ENCODE results near the gene ARNT2.

Gene ARNT2

GRCh38 chr15:80479191-80479590 lies 75.0 kb downstream of the ARNT2 start:
- Histone ChIP-seq H3K27ac (ENCODE audit: insufficient read depth in 1 of 2, low read depth in 1 of 2, low read length in 2 of 2, poor library complexity in 1 of 2, severe bottlenecking in 2 of 2) (no peak overlapping the region), H3K9me3 (ENCODE audit: control extremely low read depth in 1 of 5, control insufficient read depth in 4 of 5, insufficient read depth in 2 of 5, low read depth in 1 of 5, low read length in 4 of 5) (peaks cover 0 to 9% (median 0%) of the 10 kb centered on the region in 5 experiments), H3K27me3 (replicated peaks in 2 of 5; ENCODE audit: control insufficient read depth in 4 of 5, insufficient read depth in 5 of 5, low read length in 4 of 5) (no peaks in the 10 kb centered on the region), H3K36me3 (ENCODE audit: control insufficient read depth in 4 of 4, insufficient read depth in 4 of 4, low read length in 3 of 4) (no peaks in the 10 kb centered on the region), H3K4me1 (ENCODE audit: control extremely low read depth in 1 of 4, control insufficient read depth in 4 of 4, insufficient read depth in 4 of 4, low read length in 3 of 4) (peaks cover 0 to 4% (median 0%) of the 10 kb centered on the region in 4 experiments), H3K4me3 (ENCODE audit: control insufficient read depth in 1 of 7, extremely low read depth in 1 of 7, insufficient read depth in 4 of 7, low read depth in 2 of 7, low read length in 6 of 7) (no peak overlapping the region)
- no peak for DNase-seq
- ChIA-PET CTCF (interaction anchor here (1.0 kb wide), 1 partner anchor 10 kb away, joined by 3 read pairs; no protein-coding TSS in a partner anchor), POLR2A (no interaction called here)
- WGBS (ENCODE audit: insufficient coverage) = no CpG with 5 or more reads among the region's 1 CpG

GRCh38 chr15:80480171-80480811 lies 76.1 kb downstream of the ARNT2 start:
- no peak for DNase-seq
- ChIA-PET POLR2A (no interaction called here), CTCF (interaction anchor here (0.8 to 2.6 kb wide), 3 partner anchors 9 to 37 kb away, joined by 3 to 9 read pairs (median 3); no protein-coding TSS in a partner anchor)
- H3K36me3 ChIP-seq (ENCODE audit: control insufficient read depth in 4 of 4, insufficient read depth in 4 of 4, low read length in 3 of 4) = no peaks in the 10 kb centered on the region
- peaks cover 0 to 9% (median 0%) of the 10 kb centered on the region in 5 experiments for H3K9me3 ChIP-seq (ENCODE audit: control extremely low read depth in 1 of 5, control insufficient read depth in 4 of 5, insufficient read depth in 2 of 5, low read depth in 1 of 5, low read length in 4 of 5)
- H3K4me1 ChIP-seq (ENCODE audit: control extremely low read depth in 1 of 4, control insufficient read depth in 4 of 4, insufficient read depth in 4 of 4, low read length in 3 of 4) = no peaks in the 10 kb centered on the region
- no peak overlapping the region for H3K27ac ChIP-seq (ENCODE audit: insufficient read depth in 1 of 2, low read depth in 1 of 2, low read length in 2 of 2, poor library complexity in 1 of 2, severe bottlenecking in 2 of 2)
- H3K27me3 ChIP-seq (replicated peaks in 2 of 5; ENCODE audit: control insufficient read depth in 4 of 5, insufficient read depth in 5 of 5, low read length in 4 of 5) = no peaks in the 10 kb centered on the region
- H3K4me3 ChIP-seq (ENCODE audit: control insufficient read depth in 1 of 7, extremely low read depth in 1 of 7, insufficient read depth in 4 of 7, low read depth in 2 of 7, low read length in 6 of 7) = no peak overlapping the region
- 92% methylated on average over 6 of the region's 6 CpGs for WGBS (ENCODE audit: insufficient coverage)

GRCh38 chr15:80480909-80481308 lies 76.7 kb downstream of the ARNT2 start:
- POLR2A ChIA-PET = no interaction called here
- Histone ChIP-seq H3K4me3 (ENCODE audit: control insufficient read depth in 1 of 7, extremely low read depth in 1 of 7, insufficient read depth in 4 of 7, low read depth in 2 of 7, low read length in 6 of 7) (no peak overlapping the region), H3K27me3 (replicated peaks in 2 of 5; ENCODE audit: control insufficient read depth in 4 of 5, insufficient read depth in 5 of 5, low read length in 4 of 5) (no peaks in the 10 kb centered on the region), H3K27ac (ENCODE audit: insufficient read depth in 1 of 2, low read depth in 1 of 2, low read length in 2 of 2, poor library complexity in 1 of 2, severe bottlenecking in 2 of 2) (no peak overlapping the region), H3K36me3 (ENCODE audit: control insufficient read depth in 4 of 4, insufficient read depth in 4 of 4, low read length in 3 of 4) (no peaks in the 10 kb centered on the region), H3K4me1 (ENCODE audit: control extremely low read depth in 1 of 4, control insufficient read depth in 4 of 4, insufficient read depth in 4 of 4, low read length in 3 of 4) (no peaks in the 10 kb centered on the region), H3K9me3 (ENCODE audit: control extremely low read depth in 1 of 5, control insufficient read depth in 4 of 5, insufficient read depth in 2 of 5, low read depth in 1 of 5, low read length in 4 of 5) (peaks cover 0 to 9% (median 0%) of the 10 kb centered on the region in 5 experiments)
- CTCF ChIA-PET = interaction anchor here (0.6 to 2.6 kb wide), 3 partner anchors 25 to 575 kb away, joined by 3 to 9 read pairs (median 3); no protein-coding TSS in a partner anchor
- DNase-seq = no peak
- WGBS (ENCODE audit: insufficient coverage) = 100% methylated on average over 2 of the region's 4 CpGs

GRCh38 chr15:80482696-80483095 lies 78.5 kb downstream of the ARNT2 start:
- no peaks in the 10 kb centered on the region for H3K4me1 ChIP-seq (ENCODE audit: control extremely low read depth in 1 of 4, control insufficient read depth in 4 of 4, insufficient read depth in 4 of 4, low read length in 3 of 4)
- ChIA-PET CTCF (interaction anchor here (2.6 kb wide), 1 partner anchor 26 kb away, joined by 9 read pairs; no protein-coding TSS in a partner anchor), POLR2A (no interaction called here)
- no peak for DNase-seq
- no peaks in the 10 kb centered on the region for H3K36me3 ChIP-seq (ENCODE audit: control insufficient read depth in 4 of 4, insufficient read depth in 4 of 4, low read length in 3 of 4)
- no peaks in the 10 kb centered on the region for H3K27me3 ChIP-seq (replicated peaks in 2 of 5; ENCODE audit: control insufficient read depth in 4 of 5, insufficient read depth in 5 of 5, low read length in 4 of 5)
- WGBS (ENCODE audit: insufficient coverage) = 100% methylated on average over 1 of the region's 1 CpG
- H3K4me3 ChIP-seq (ENCODE audit: control insufficient read depth in 1 of 7, extremely low read depth in 1 of 7, insufficient read depth in 4 of 7, low read depth in 2 of 7, low read length in 6 of 7) = no peak overlapping the region
- H3K9me3 ChIP-seq (ENCODE audit: control extremely low read depth in 1 of 5, control insufficient read depth in 4 of 5, insufficient read depth in 2 of 5, low read depth in 1 of 5, low read length in 4 of 5) = no peaks in the 10 kb centered on the region
- no peak overlapping the region for H3K27ac ChIP-seq (ENCODE audit: insufficient read depth in 1 of 2, low read depth in 1 of 2, low read length in 2 of 2, poor library complexity in 1 of 2, severe bottlenecking in 2 of 2)

GRCh38 chr15:80483725-80484161 lies 79.6 kb downstream of the ARNT2 start:
- H3K9me3 ChIP-seq (ENCODE audit: control extremely low read depth in 1 of 5, control insufficient read depth in 4 of 5, insufficient read depth in 2 of 5, low read depth in 1 of 5, low read length in 4 of 5) = no peaks in the 10 kb centered on the region
- H3K36me3 ChIP-seq (ENCODE audit: control insufficient read depth in 4 of 4, insufficient read depth in 4 of 4, low read length in 3 of 4) = no peaks in the 10 kb centered on the region
- no peak overlapping the region for H3K4me3 ChIP-seq (ENCODE audit: control insufficient read depth in 1 of 7, extremely low read depth in 1 of 7, insufficient read depth in 4 of 7, low read depth in 2 of 7, low read length in 6 of 7)
- 88% methylated on average over 2 of the region's 2 CpGs for WGBS (ENCODE audit: insufficient coverage)
- H3K27ac ChIP-seq (ENCODE audit: insufficient read depth in 1 of 2, low read depth in 1 of 2, low read length in 2 of 2, poor library complexity in 1 of 2, severe bottlenecking in 2 of 2) = no peak overlapping the region
- ChIA-PET CTCF (no interaction called here), POLR2A (no interaction called here)
- no peak for DNase-seq
- no peaks in the 10 kb centered on the region for H3K27me3 ChIP-seq (replicated peaks in 2 of 5; ENCODE audit: control insufficient read depth in 4 of 5, insufficient read depth in 5 of 5, low read length in 4 of 5)
- peaks cover 0 to 4% (median 0%) of the 10 kb centered on the region in 4 experiments for H3K4me1 ChIP-seq (ENCODE audit: control extremely low read depth in 1 of 4, control insufficient read depth in 4 of 4, insufficient read depth in 4 of 4, low read length in 3 of 4)

- DNase-seq = no peak
- H3K4me1 ChIP-seq (ENCODE audit: control extremely low read depth in 1 of 4, control insufficient read depth in 4 of 4, insufficient read depth in 4 of 4, low read length in 3 of 4) = peaks cover 0 to 8% (median 4%) of the 10 kb centered on the region in 4 experiments
- POLR2A ChIA-PET = no interaction called here
Measured at GRCh38 chr15:80484333-80484864, 80.2 kb downstream of the ARNT2 start.

GRCh38 chr15:80485370-80486164 lies 81.4 kb downstream of the ARNT2 start:
- no peaks in the 10 kb centered on the region for H3K36me3 ChIP-seq (ENCODE audit: control insufficient read depth in 4 of 4, insufficient read depth in 4 of 4, low read length in 3 of 4)
- H3K27me3 ChIP-seq (replicated peaks in 2 of 5; ENCODE audit: control insufficient read depth in 4 of 5, insufficient read depth in 5 of 5, low read length in 4 of 5) = no peaks in the 10 kb centered on the region
- DNase-seq = no peak
- H3K27ac ChIP-seq (ENCODE audit: insufficient read depth in 1 of 2, low read depth in 1 of 2, low read length in 2 of 2, poor library complexity in 1 of 2, severe bottlenecking in 2 of 2) = no peak overlapping the region
- ChIA-PET CTCF (no interaction called here), POLR2A (no interaction called here)
- peaks cover 0 to 11% (median 4%) of the 10 kb centered on the region in 4 experiments for H3K4me1 ChIP-seq (ENCODE audit: control extremely low read depth in 1 of 4, control insufficient read depth in 4 of 4, insufficient read depth in 4 of 4, low read length in 3 of 4)
- H3K9me3 ChIP-seq (ENCODE audit: control extremely low read depth in 1 of 5, control insufficient read depth in 4 of 5, insufficient read depth in 2 of 5, low read depth in 1 of 5, low read length in 4 of 5) = no peaks in the 10 kb centered on the region
- H3K4me3 ChIP-seq (ENCODE audit: control insufficient read depth in 1 of 7, extremely low read depth in 1 of 7, insufficient read depth in 4 of 7, low read depth in 2 of 7, low read length in 6 of 7) = no peak overlapping the region
- 97% methylated on average over 5 of the region's 5 CpGs for WGBS (ENCODE audit: insufficient coverage)

More at GRCh38 chr15:80484333-80484864, 80.2 kb downstream of the ARNT2 start:
- 97% methylated on average over 6 of the region's 7 CpGs for WGBS (ENCODE audit: insufficient coverage)
- H3K27ac ChIP-seq (ENCODE audit: insufficient read depth in 1 of 2, low read depth in 1 of 2, low read length in 2 of 2, poor library complexity in 1 of 2, severe bottlenecking in 2 of 2) = no peak overlapping the region
- H3K27me3 ChIP-seq (replicated peaks in 2 of 5; ENCODE audit: control insufficient read depth in 4 of 5, insufficient read depth in 5 of 5, low read length in 4 of 5) = no peaks in the 10 kb centered on the region
- H3K4me3 ChIP-seq (ENCODE audit: control insufficient read depth in 1 of 7, extremely low read depth in 1 of 7, insufficient read depth in 4 of 7, low read depth in 2 of 7, low read length in 6 of 7) = no peak overlapping the region
- H3K9me3 ChIP-seq (ENCODE audit: control extremely low read depth in 1 of 5, control insufficient read depth in 4 of 5, insufficient read depth in 2 of 5, low read depth in 1 of 5, low read length in 4 of 5) = no peaks in the 10 kb centered on the region
- H3K36me3 ChIP-seq (ENCODE audit: control insufficient read depth in 4 of 4, insufficient read depth in 4 of 4, low read length in 3 of 4) = no peaks in the 10 kb centered on the region
- CTCF ChIA-PET = no interaction called here
